A549 (cell line): ENCODE results near the gene SLC25A26.

ENCODE experiments used
- CTCF ChIP-seq: fragments of >200 bp; sonication (Bioruptor Twin); formaldehyde crosslinking; IDR thresholded peaks from 3 replicates; pipeline ENCODE4 v1.5.1; 2016
- ELK1 ChIP-seq: fragments of 150-350 bp; IDR thresholded peaks from 2 replicates; pipeline ENCODE4 v1.6.1; 2014; ENCODE audit warnings: low read depth, mild to moderate bottlenecking, low read length
- MAFK ChIP-seq: fragments of 450-650 bp; IDR thresholded peaks from 2 replicates; pipeline ENCODE4 v1.6.1; 2014; ENCODE audit not compliant: partially characterized antibody
- MYC ChIP-seq: IDR thresholded peaks from 2 replicates; pipeline ENCODE4 v1.6.1; 2012; ENCODE audit warnings: mild to moderate bottlenecking, inconsistent platforms, low read length, improper control_type of control experiment, borderline replicate concordance
- POLR2A ChIP-seq: IDR thresholded peaks from 2 replicates; pipeline ENCODE4 v1.6.1; 2012; ENCODE audit warnings: mild to moderate bottlenecking, low read length
- RAD21 ChIP-seq, 2 experiments: fragments of >200 bp in 1 of 2; sonication (Bioruptor Twin) in 1 of 2; formaldehyde crosslinking in 1 of 2; IDR thresholded peaks in 1 of 2; conservative IDR thresholded peaks in 1 of 2; 2 replicates in 1 of 2; 3 replicates in 1 of 2; pipeline ENCODE4 v1.6.1; 2012 to 2018; ENCODE audit warnings: inconsistent platforms in 1 of 2
- RARB ChIP-seq: fragments of 250-450 bp; sonication (Bioruptor Pico); IDR thresholded peaks from 2 replicates; pipeline ENCODE4 v1.8.0; 2021; ENCODE audit warnings: mild to moderate bottlenecking, moderate library complexity
- TF ChIP-seq, protein P1 (sequence below): fragments of 250-450 bp; sonication (Bioruptor Pico); IDR thresholded peaks from 2 replicates; pipeline ENCODE4 v1.5.0; 2021; ENCODE audit warnings: mild to moderate bottlenecking, moderate library complexity, borderline replicate concordance
- TF ChIP-seq, protein P2 (sequence below): IDR thresholded peaks from 2 replicates; pipeline ENCODE4 v1.6.1; 2012
- TF ChIP-seq, protein P3 (sequence below): IDR thresholded peaks from 2 replicates; pipeline ENCODE4 v1.6.1; 2012; ENCODE audit warnings: low read depth, borderline replicate concordance

DNA sequence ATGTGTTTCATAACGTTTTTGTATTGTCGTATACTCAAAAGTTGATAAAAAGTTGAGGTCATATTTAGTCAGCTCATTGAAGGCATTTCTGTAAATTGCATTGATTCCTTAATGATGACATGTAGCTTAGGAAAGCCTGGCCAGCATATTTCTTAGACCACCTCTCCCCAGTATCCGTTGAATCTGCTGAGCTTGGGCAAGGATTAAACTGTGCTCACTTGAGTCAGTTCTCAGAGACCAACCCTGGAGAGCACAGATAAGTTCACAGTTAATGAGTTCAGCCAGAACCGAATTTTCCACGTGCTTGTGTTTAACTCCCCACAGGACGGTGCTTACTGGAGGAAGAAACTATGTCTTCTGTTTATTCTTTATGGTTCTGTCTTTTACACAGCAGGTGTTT lies 132.7 kb downstream of the SLC25A26 start:
- TF ChIP-seq, protein P1, sequence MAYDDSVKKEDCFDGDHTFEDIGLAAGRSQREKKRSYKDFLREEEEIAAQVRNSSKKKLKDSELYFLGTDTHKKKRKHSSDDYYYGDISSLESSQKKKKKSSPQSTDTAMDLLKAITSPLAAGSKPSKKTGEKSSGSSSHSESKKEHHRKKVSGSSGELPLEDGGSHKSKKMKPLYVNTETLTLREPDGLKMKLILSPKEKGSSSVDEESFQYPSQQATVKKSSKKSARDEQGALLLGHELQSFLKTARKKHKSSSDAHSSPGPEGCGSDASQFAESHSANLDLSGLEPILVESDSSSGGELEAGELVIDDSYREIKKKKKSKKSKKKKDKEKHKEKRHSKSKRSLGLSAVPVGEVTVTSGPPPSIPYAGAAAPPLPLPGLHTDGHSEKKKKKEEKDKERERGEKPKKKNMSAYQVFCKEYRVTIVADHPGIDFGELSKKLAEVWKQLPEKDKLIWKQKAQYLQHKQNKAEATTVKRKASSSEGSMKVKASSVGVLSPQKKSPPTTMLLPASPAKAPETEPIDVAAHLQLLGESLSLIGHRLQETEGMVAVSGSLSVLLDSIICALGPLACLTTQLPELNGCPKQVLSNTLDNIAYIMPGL: no peak
- TF ChIP-seq MAFK (no peak), MYC (no peak), CTCF (no peak), POLR2A (no peak), ELK1 (no peak), RAD21 (conservative IDR thresholded peaks at IDR 0.05 in 1 of 2, IDR thresholded peaks at IDR 0.05 in 1 of 2) (no peak), RARB (CRISPR knock-in tag) (no peak)
- TF ChIP-seq, protein P2, sequence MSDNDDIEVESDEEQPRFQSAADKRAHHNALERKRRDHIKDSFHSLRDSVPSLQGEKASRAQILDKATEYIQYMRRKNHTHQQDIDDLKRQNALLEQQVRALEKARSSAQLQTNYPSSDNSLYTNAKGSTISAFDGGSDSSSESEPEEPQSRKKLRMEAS: no peak
- TF ChIP-seq, protein P3, sequence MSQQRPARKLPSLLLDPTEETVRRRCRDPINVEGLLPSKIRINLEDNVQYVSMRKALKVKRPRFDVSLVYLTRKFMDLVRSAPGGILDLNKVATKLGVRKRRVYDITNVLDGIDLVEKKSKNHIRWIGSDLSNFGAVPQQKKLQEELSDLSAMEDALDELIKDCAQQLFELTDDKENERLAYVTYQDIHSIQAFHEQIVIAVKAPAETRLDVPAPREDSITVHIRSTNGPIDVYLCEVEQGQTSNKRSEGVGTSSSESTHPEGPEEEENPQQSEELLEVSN: no peak
